ENCODE measurements around the gene TGFBI. TPM values are rescaled to one million over a fixed set of nuclear protein-coding genes. Genes with fewer than 3 reads are reported as not detected.
A peak's percentile ranks its signal among the peaks of the same experiment; 100 is the strongest.

The TGFBI gene
- total RNA-seq, 1 donor from 2014 or later = 43.2 TPM

DNA sequence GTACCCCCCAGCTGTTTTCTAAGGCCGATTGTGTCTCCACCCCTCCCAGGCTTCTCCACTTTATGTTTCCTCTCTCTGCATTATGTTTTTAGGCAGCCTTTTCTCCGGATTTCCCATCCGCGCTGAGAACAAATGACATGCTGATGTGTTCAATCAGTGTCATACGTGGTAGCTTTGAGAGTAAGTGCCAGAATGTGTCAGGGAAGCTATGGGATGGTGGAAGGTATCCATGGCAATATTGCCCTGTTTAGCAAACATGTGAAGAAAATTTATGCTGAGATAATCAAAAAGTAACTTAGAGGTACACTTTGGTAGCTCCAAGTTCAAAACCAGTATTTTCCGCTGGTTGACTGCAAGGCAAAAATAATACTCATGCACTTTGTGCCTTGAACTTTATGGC, 37.4 kb upstream of the TGFBI start:
- DNase-seq (ENCODE audit: extremely low spot score in 2 of 2) = no peak
- peaks cover 21% of the 10 kb centered on the region for H3K4me1 ChIP-seq
- no peaks in the 10 kb centered on the region for H3K9me3 ChIP-seq
- no peak overlapping the region for H3K4me3 ChIP-seq
- intact Hi-C loops (cut with DNase I) = no loop called here
- no peaks in the 10 kb centered on the region for H3K27me3 ChIP-seq
- H3K36me3 ChIP-seq = no peaks in the 10 kb centered on the region
- no peak for TF ChIP-seq POLR2A (IDR thresholded peaks at IDR 0.05)
- TF ChIP-seq POLR2AphosphoS5 (IDR thresholded peaks at IDR 0.05; ENCODE audit: insufficient read depth in 1 of 2, low read depth in 1 of 2) = no peak
- no peak for TF ChIP-seq CTCF (IDR thresholded peaks at IDR 0.05)
- H3K27ac ChIP-seq = no peak overlapping the region

DNA sequence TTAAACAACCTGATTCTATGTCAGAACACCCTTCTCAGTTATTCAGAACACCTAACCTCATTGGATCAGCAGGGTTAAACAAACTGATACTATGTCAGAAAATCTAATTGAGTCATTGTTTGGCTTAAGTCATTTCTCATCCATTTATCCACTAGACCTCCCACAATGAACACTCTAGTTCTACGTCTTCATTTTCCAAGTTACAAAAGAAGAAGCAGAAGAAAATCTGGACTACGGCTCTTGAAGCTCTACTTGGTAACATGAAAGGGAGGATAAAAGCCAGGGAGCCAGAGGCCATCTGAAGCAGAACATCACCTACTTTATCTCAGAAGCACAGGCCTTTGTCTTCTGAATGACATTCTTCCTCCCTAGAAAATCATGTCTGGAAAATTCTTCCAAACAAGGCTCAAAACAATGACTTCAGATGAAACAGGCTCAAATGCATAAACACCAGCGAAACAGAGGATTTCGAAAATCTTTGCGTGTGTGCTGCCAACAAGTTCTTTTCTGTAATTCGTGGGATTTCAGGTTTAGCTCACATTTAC, 35.4 kb upstream of the TGFBI start:
- H3K4me1 ChIP-seq = peaks cover 21% of the 10 kb centered on the region
- no peak for TF ChIP-seq POLR2A (IDR thresholded peaks at IDR 0.05)
- no peak for TF ChIP-seq POLR2AphosphoS5 (IDR thresholded peaks at IDR 0.05; ENCODE audit: insufficient read depth in 1 of 2, low read depth in 1 of 2)
- no peak for TF ChIP-seq CTCF (IDR thresholded peaks at IDR 0.05)
- H3K4me3 ChIP-seq = no peak overlapping the region
- intact Hi-C loops (cut with DNase I) = no loop called here
- H3K27ac ChIP-seq = peak overlapping the region; percentile 40
- H3K27me3 ChIP-seq = no peaks in the 10 kb centered on the region
- H3K36me3 ChIP-seq = no peaks in the 10 kb centered on the region
- DNase-seq (ENCODE audit: extremely low spot score in 2 of 2) = no peak
- H3K9me3 ChIP-seq = no peaks in the 10 kb centered on the region

- no peaks in the 10 kb centered on the region for H3K36me3 ChIP-seq
- H3K27me3 ChIP-seq = no peaks in the 10 kb centered on the region
- H3K27ac ChIP-seq = no peak overlapping the region
- peaks cover 21% of the 10 kb centered on the region for H3K4me1 ChIP-seq
- intact Hi-C loops (cut with DNase I) = no loop called here
- H3K4me3 ChIP-seq = no peak overlapping the region
- no peak for DNase-seq (ENCODE audit: extremely low spot score in 2 of 2)
- H3K9me3 ChIP-seq = no peaks in the 10 kb centered on the region
- no peak for TF ChIP-seq CTCF (IDR thresholded peaks at IDR 0.05)
- no peak for TF ChIP-seq POLR2AphosphoS5 (IDR thresholded peaks at IDR 0.05; ENCODE audit: insufficient read depth in 1 of 2, low read depth in 1 of 2)
- TF ChIP-seq POLR2A (IDR thresholded peaks at IDR 0.05) = no peak
Measured at GRCh38 chr5:135993880-135994636, 34.7 kb upstream of the TGFBI start.

GRCh38 chr5:135995976-135996375, 32.8 kb upstream of the TGFBI start:
- no peak for TF ChIP-seq CTCF (IDR thresholded peaks at IDR 0.05)
- TF ChIP-seq POLR2A (IDR thresholded peaks at IDR 0.05) = no peak
- TF ChIP-seq POLR2AphosphoS5 (IDR thresholded peaks at IDR 0.05; ENCODE audit: insufficient read depth in 1 of 2, low read depth in 1 of 2) = no peak
- H3K36me3 ChIP-seq = no peaks in the 10 kb centered on the region
- no peaks in the 10 kb centered on the region for H3K9me3 ChIP-seq
- no peak overlapping the region for H3K27ac ChIP-seq
- intact Hi-C loops (cut with DNase I) = no loop called here
- H3K4me1 ChIP-seq = peaks cover 21% of the 10 kb centered on the region
- no peaks in the 10 kb centered on the region for H3K27me3 ChIP-seq
- DNase-seq (ENCODE audit: extremely low spot score in 2 of 2) = no peak
- H3K4me3 ChIP-seq = no peak overlapping the region

- DNase-seq (ENCODE audit: extremely low spot score in 2 of 2) = no peak
- intact Hi-C loops (cut with DNase I) = no loop called here
Measured at GRCh38 chr5:135996611-135997010, 32.2 kb upstream of the TGFBI start.

More at GRCh38 chr5:135996611-135997010, 32.2 kb upstream of the TGFBI start:
- Histone ChIP-seq H3K4me1 (peaks cover 21% of the 10 kb centered on the region), H3K4me3 (no peak overlapping the region), H3K36me3 (no peaks in the 10 kb centered on the region), H3K27me3 (no peaks in the 10 kb centered on the region), H3K27ac (no peak overlapping the region), H3K9me3 (no peaks in the 10 kb centered on the region)
- TF ChIP-seq POLR2A (IDR thresholded peaks at IDR 0.05) = no peak
- no peak for TF ChIP-seq POLR2AphosphoS5 (IDR thresholded peaks at IDR 0.05; ENCODE audit: insufficient read depth in 1 of 2, low read depth in 1 of 2)
- no peak for TF ChIP-seq CTCF (IDR thresholded peaks at IDR 0.05)
